ENCODE results near the gene TRIP6. TPM values are rescaled to one million over a fixed set of nuclear protein-coding genes. Genes with fewer than 3 reads are reported as not detected.
"Not testable (repeated sequence)": the region's sequence is repeated elsewhere in the genome, so short reads cannot be mapped to it uniquely, and the experiment has no call there.

Gene TRIP6
- polyA plus RNA-seq, 3 donors = 63.9 to 74.3 (median 64.5) TPM

- no peak for DNase-seq (ENCODE audit: low read depth in 3 of 3, low spot score in 2 of 3)
These were observed 35.5 kb downstream of the TRIP6 start for GRCh38 chr7:100902638-100903037.

GRCh38 chr7:100908512-100908911 lies 41.3 kb downstream of the TRIP6 start:
- DNase-seq (ENCODE audit: low read depth in 3 of 3, low spot score in 2 of 3) = no peak

- DNase-seq (ENCODE audit: low read depth in 3 of 3, low spot score in 2 of 3) = not testable (repeated sequence)
These were observed 43.3 kb downstream of the TRIP6 start for GRCh38 chr7:100910443-100910842.

GRCh38 chr7:100911484-100911883 lies 44.3 kb downstream of the TRIP6 start:
- no peak for DNase-seq (ENCODE audit: low read depth in 3 of 3, low spot score in 2 of 3)

- no peak for DNase-seq (ENCODE audit: low read depth in 3 of 3, low spot score in 2 of 3)
These were observed 47.2 kb downstream of the TRIP6 start for GRCh38 chr7:100914208-100914878.

GRCh38 chr7:100914879-100915447 lies 47.8 kb downstream of the TRIP6 start:
- no peak for DNase-seq (ENCODE audit: low read depth in 3 of 3, low spot score in 2 of 3)

- not testable (repeated sequence) for DNase-seq (ENCODE audit: low read depth in 3 of 3, low spot score in 2 of 3)
These were observed 52.1 kb downstream of the TRIP6 start for GRCh38 chr7:100919335-100919734.

- not testable (repeated sequence) for DNase-seq (ENCODE audit: low read depth in 3 of 3, low spot score in 2 of 3)
These were observed 52.7 kb downstream of the TRIP6 start for GRCh38 chr7:100919779-100920437.

GRCh38 chr7:100921039-100921438 lies 53.9 kb downstream of the TRIP6 start:
- DNase-seq (ENCODE audit: low read depth in 3 of 3, low spot score in 2 of 3) = no peak

Other genes with a start within 250 kb of the TRIP6 start
- gene TFR2, start 225.8 kb upstream of the TRIP6 start, polyA plus RNA-seq (ENCODE audit: insufficient read length in 3 of 3) = under 1 TPM; 0.43 to 0.79 (median 0.78) TPM
- not detected for gene ACTL6B, start 210.9 kb upstream of the TRIP6 start, polyA plus RNA-seq (ENCODE audit: insufficient read length in 3 of 3)
- gene GNB2, start 193.6 kb upstream of the TRIP6 start, polyA plus RNA-seq (ENCODE audit: insufficient read length in 3 of 3) = 100 to 1,000 TPM; 164 to 210 (median 185) TPM
- 10 to 100 TPM; 27.1 to 30.1 (median 27.1) TPM for gene GIGYF1, start 173.1 kb upstream of the TRIP6 start, polyA plus RNA-seq (ENCODE audit: insufficient read length in 3 of 3)
- 10 to 100 TPM; 22.5 to 25.9 (median 23.3) TPM for gene POP7, start 161.3 kb upstream of the TRIP6 start, polyA plus RNA-seq (ENCODE audit: insufficient read length in 3 of 3)
- gene EPO, start 146.9 kb upstream of the TRIP6 start, polyA plus RNA-seq (ENCODE audit: insufficient read length in 3 of 3) = under 1 TPM in 2 of 3 donors, not detected in 1; 0.10 to 0.11 TPM
- gene ZAN, start 133.8 kb upstream of the TRIP6 start, polyA plus RNA-seq (ENCODE audit: insufficient read length in 3 of 3) = under 1 TPM in 1 of 3 donors, not detected in 2; 0.03 TPM
- 100 to 1,000 TPM in 1 of 3 donors, 10 to 100 TPM in 2; 77.9 to 101 (median 81.5) TPM for gene EPHB4, start 39.9 kb upstream of the TRIP6 start, polyA plus RNA-seq (ENCODE audit: insufficient read length in 3 of 3)
- gene SLC12A9, start 14.7 kb upstream of the TRIP6 start, polyA plus RNA-seq (ENCODE audit: insufficient read length in 3 of 3) = 10 to 100 TPM; 17.2 to 19.8 (median 17.6) TPM
- 100 to 1,000 TPM; 136 to 156 (median 154) TPM for gene SRRT, start 7.7 kb downstream of the TRIP6 start, polyA plus RNA-seq (ENCODE audit: insufficient read length in 3 of 3)
- 1 to 10 TPM in 2 of 3 donors, under 1 TPM in 1; 0.96 to 2.3 (median 1.9) TPM for gene UFSP1, start 22.3 kb downstream of the TRIP6 start, polyA plus RNA-seq (ENCODE audit: insufficient read length in 3 of 3)
- gene ACHE, start 28.5 kb downstream of the TRIP6 start, polyA plus RNA-seq (ENCODE audit: insufficient read length in 3 of 3) = 1 to 10 TPM; 3.2 to 3.7 (median 3.2) TPM
- gene MUC3A, start 82.1 kb downstream of the TRIP6 start, polyA plus RNA-seq (ENCODE audit: insufficient read length in 3 of 3) = under 1 TPM; 0.25 to 0.71 (median 0.43) TPM
- gene MUC12, start 102.2 kb downstream of the TRIP6 start, polyA plus RNA-seq (ENCODE audit: insufficient read length in 3 of 3) = under 1 TPM in 1 of 3 donors, not detected in 2; 0.42 TPM
- gene MUC17, start 152.7 kb downstream of the TRIP6 start, polyA plus RNA-seq (ENCODE audit: insufficient read length in 3 of 3) = not detected
- gene TRIM56, start 218.1 kb downstream of the TRIP6 start, polyA plus RNA-seq (ENCODE audit: insufficient read length in 3 of 3) = 10 to 100 TPM; 15.5 to 16.3 (median 16.2) TPM